HepG2 (cell line): Measurements from ENCODE around the gene TXNIP. TPM values are rescaled to one million over a fixed set of nuclear protein-coding genes. Genes with fewer than 3 reads are reported as not detected.

ENCODE experiments used
- CBX1 ChIP-seq: IDR thresholded peaks from one replicate; pipeline ENCODE4 v1.6.1; 2016; ENCODE audit warnings: antibody characterized with exemption, low read depth
- FOSL2 ChIP-seq: sonication (generic); formaldehyde crosslinking; IDR thresholded peaks from 2 replicates; pipeline ENCODE4 v1.4.0; 2020; ENCODE audit warnings: missing genetic modification reagents
- HDAC2 ChIP-seq: sonication (generic); formaldehyde crosslinking; IDR thresholded peaks from 2 replicates; pipeline ENCODE4 v1.4.0; 2020; ENCODE audit warnings: missing genetic modification reagents
- HNRNPK ChIP-seq: fragments of 200-400 bp; formaldehyde crosslinking; IDR thresholded peaks from 2 replicates; pipeline ENCODE4 v1.6.1; 2018; ENCODE audit warnings: low read length, low read depth, moderate library complexity, mild to moderate bottlenecking; ENCODE audit not compliant: poor library complexity, severe bottlenecking
- PAF1 ChIP-seq: IDR thresholded peaks from 2 replicates; pipeline ENCODE4 v1.6.1; 2016; ENCODE audit warnings: missing genetic modification reagents, missing compliant biosample characterization
- PBX3 ChIP-seq: sonication (generic); formaldehyde crosslinking; IDR thresholded peaks from 2 replicates; pipeline ENCODE4 v1.8.1; 2023; ENCODE audit warnings: missing genetic modification reagents, inconsistent platforms, borderline replicate concordance
- POLR2AphosphoS2 ChIP-seq: IDR thresholded peaks from 2 replicates; pipeline ENCODE4 v1.6.1; 2011; ENCODE audit warnings: low read depth, low read length, improper control_type of control experiment
- REPIN1 ChIP-seq: sonication (generic); formaldehyde crosslinking; IDR thresholded peaks from 2 replicates; pipeline ENCODE4 v1.8.0; 2022; ENCODE audit warnings: missing genetic modification reagents, low read depth, mild to moderate bottlenecking, borderline replicate concordance
- SALL1 ChIP-seq: sonication (generic); formaldehyde crosslinking; IDR thresholded peaks from 2 replicates; pipeline ENCODE4 v1.8.0; 2022; ENCODE audit warnings: mild to moderate bottlenecking, missing genetic modification reagents
- SMARCC2 ChIP-seq: fragments of 450-650 bp; IDR thresholded peaks from 2 replicates; pipeline ENCODE4 v1.6.1; 2017; ENCODE audit warnings: antibody characterized with exemption, mild to moderate bottlenecking
- ZNF20 ChIP-seq: sonication (generic); formaldehyde crosslinking; IDR thresholded peaks from 2 replicates; pipeline ENCODE4 v1.4.0; 2020; ENCODE audit warnings: mild to moderate bottlenecking, moderate library complexity, missing genetic modification reagents
- ZNF256 ChIP-seq: sonication (generic); formaldehyde crosslinking; conservative IDR thresholded peaks from 2 replicates; pipeline ENCODE4 v1.4.0; 2020; ENCODE audit warnings: missing genetic modification reagents
- ZNF318 ChIP-seq: sonication (generic); formaldehyde crosslinking; IDR thresholded peaks from 2 replicates; pipeline ENCODE4 v1.4.0; 2020; ENCODE audit warnings: mild to moderate bottlenecking, missing genetic modification reagents
- ZNF549 ChIP-seq: sonication (generic); formaldehyde crosslinking; IDR thresholded peaks from 2 replicates; pipeline ENCODE4 v1.5.0; 2020; ENCODE audit warnings: missing genetic modification reagents
- polyA plus RNA-seq, 8 experiments: library from polyadenylated mRNA; depleted of rRNA in 3 of 8; stranded (reverse) in 7 of 8; unstranded in 1 of 8; fragments of >200 nt; fragmentation: Illumina TruSeq in 4 of 8; extraction: Trizol in 4 of 8; gene quantifications; 2 replicates each; pipeline versions ENCODE4 v1.2.1 to v1.2.3, GENCODE V29; 2011 to 2016; ENCODE audit warnings: low read depth in 4 of 8, missing spikeins in 1 of 8, mixed read lengths in 1 of 8; ENCODE audit not compliant: insufficient read depth in 1 of 8
- total RNA-seq, 5 experiments: library from RNA; depleted of rRNA; stranded (reverse); fragments of >200 nt; fragmentation: Illumina TruSeq; extraction: Trizol; gene quantifications; 2 replicates each; pipeline ENCODE4 v1.2.3, GENCODE V29; 2016; ENCODE audit warnings: low read depth in 1 of 5
- TF ChIP-seq, protein P1 (sequence below): sonication (generic); formaldehyde crosslinking; IDR thresholded peaks from 2 replicates; pipeline ENCODE4 v1.5.0; 2020; ENCODE audit warnings: missing genetic modification reagents
- TF ChIP-seq, protein P2 (sequence below): sonication (generic); formaldehyde crosslinking; IDR thresholded peaks from 2 replicates; pipeline ENCODE4 v1.5.1; 2020; ENCODE audit warnings: missing genetic modification reagents, mild to moderate bottlenecking, borderline replicate concordance

TXNIP gene
- total and polyA plus RNA-seq, 2 of the 13 experiments (the other 11 are each of a cell fraction or from before 2014, with no cell fraction given), result 24.4 to 237 TPM

- TF ChIP-seq HNRNPK (no peak), ZNF549 (CRISPR knock-in tag) (no peak), PAF1 (CRISPR knock-in tag) (peak; percentile 98), POLR2AphosphoS2 (peak; percentile 40; the same call in 1 of the 2 replicates), SMARCC2 (no peak), ZNF20 (no peak), PBX3 (CRISPR knock-in tag) (no peak), FOSL2 (CRISPR knock-in tag) (no peak), SALL1 (CRISPR knock-in tag) (peak; percentile 52; the same call in 1 of the 2 replicates), REPIN1 (no peak), HDAC2 (CRISPR knock-in tag) (0 out of 2 replicates have a peak, but pooled peaks have one; percentile 24), ZNF256 (CRISPR knock-in tag) (no peak), ZNF318 (CRISPR knock-in tag) (peak; percentile 88; the same call in 1 of the 2 replicates), CBX1 (peak; percentile 45)
- TF ChIP-seq, protein P1, sequence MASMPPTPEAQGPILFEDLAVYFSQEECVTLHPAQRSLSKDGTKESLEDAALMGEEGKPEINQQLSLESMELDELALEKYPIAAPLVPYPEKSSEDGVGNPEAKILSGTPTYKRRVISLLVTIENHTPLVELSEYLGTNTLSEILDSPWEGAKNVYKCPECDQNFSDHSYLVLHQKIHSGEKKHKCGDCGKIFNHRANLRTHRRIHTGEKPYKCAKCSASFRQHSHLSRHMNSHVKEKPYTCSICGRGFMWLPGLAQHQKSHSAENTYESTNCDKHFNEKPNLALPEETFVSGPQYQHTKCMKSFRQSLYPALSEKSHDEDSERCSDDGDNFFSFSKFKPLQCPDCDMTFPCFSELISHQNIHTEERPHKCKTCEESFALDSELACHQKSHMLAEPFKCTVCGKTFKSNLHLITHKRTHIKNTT (CRISPR knock-in tag), result no peak
- TF ChIP-seq, protein P2, sequence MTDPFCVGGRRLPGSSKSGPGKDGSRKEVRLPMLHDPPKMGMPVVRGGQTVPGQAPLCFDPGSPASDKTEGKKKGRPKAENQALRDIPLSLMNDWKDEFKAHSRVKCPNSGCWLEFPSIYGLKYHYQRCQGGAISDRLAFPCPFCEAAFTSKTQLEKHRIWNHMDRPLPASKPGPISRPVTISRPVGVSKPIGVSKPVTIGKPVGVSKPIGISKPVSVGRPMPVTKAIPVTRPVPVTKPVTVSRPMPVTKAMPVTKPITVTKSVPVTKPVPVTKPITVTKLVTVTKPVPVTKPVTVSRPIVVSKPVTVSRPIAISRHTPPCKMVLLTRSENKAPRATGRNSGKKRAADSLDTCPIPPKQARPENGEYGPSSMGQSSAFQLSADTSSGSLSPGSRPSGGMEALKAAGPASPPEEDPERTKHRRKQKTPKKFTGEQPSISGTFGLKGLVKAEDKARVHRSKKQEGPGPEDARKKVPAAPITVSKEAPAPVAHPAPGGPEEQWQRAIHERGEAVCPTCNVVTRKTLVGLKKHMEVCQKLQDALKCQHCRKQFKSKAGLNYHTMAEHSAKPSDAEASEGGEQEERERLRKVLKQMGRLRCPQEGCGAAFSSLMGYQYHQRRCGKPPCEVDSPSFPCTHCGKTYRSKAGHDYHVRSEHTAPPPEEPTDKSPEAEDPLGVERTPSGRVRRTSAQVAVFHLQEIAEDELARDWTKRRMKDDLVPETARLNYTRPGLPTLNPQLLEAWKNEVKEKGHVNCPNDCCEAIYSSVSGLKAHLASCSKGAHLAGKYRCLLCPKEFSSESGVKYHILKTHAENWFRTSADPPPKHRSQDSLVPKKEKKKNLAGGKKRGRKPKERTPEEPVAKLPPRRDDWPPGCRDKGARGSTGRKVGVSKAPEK, result no peak
These were observed 4.5 kb downstream of the TXNIP start (continued) for GRCh38 chr1:145991735-145992412.
